ENCODE results near the gene SLCO4A1.
"Not testable (repeated sequence)": the region's sequence is repeated elsewhere in the genome, so short reads cannot be mapped to it uniquely, and the experiment has no call there.

Gene SLCO4A1

GRCh38 chr20:62622877-62623487 lies 19.3 kb upstream of the SLCO4A1 start:
- no peak for DNase-seq

- peak; percentile 93 for DNase-seq
Measured at GRCh38 chr20:62623488-62624324, 18.6 kb upstream of the SLCO4A1 start.

GRCh38 chr20:62624325-62624690 lies 18.0 kb upstream of the SLCO4A1 start:
- no peak for DNase-seq

GRCh38 chr20:62624719-62625453 lies 17.4 kb upstream of the SLCO4A1 start:
- DNase-seq = no peak

- no peak for DNase-seq
Measured at GRCh38 chr20:62625516-62625915, 16.8 kb upstream of the SLCO4A1 start.

- no peak for DNase-seq
Measured at GRCh38 chr20:62625921-62626547, 16.3 kb upstream of the SLCO4A1 start.

GRCh38 chr20:62627425-62627824 lies 14.9 kb upstream of the SLCO4A1 start:
- DNase-seq = not testable (repeated sequence)

- no peak for DNase-seq
Measured at GRCh38 chr20:62627901-62628612, 14.2 kb upstream of the SLCO4A1 start.

GRCh38 chr20:62628691-62629090 lies 13.6 kb upstream of the SLCO4A1 start:
- no peak for DNase-seq

- DNase-seq = no peak
Measured at GRCh38 chr20:62629864-62630470, 12.3 kb upstream of the SLCO4A1 start.

- no peak for DNase-seq
Measured at GRCh38 chr20:62631336-62632308, 10.7 kb upstream of the SLCO4A1 start.

GRCh38 chr20:62632575-62633090 lies 9.7 kb upstream of the SLCO4A1 start:
- no peak for DNase-seq

- no peak for DNase-seq
Measured at GRCh38 chr20:62633598-62634329, 8.5 kb upstream of the SLCO4A1 start.

GRCh38 chr20:62634330-62634967 lies 7.9 kb upstream of the SLCO4A1 start:
- DNase-seq = no peak

- DNase-seq = no peak
Measured at GRCh38 chr20:62635232-62635631, 7.1 kb upstream of the SLCO4A1 start.

- DNase-seq = no peak
Measured at GRCh38 chr20:62635852-62636251, 6.5 kb upstream of the SLCO4A1 start.

GRCh38 chr20:62636446-62636845 lies 5.9 kb upstream of the SLCO4A1 start:
- no peak for DNase-seq

GRCh38 chr20:62637110-62637509 lies 5.2 kb upstream of the SLCO4A1 start:
- DNase-seq = no peak

- DNase-seq = no peak
Measured at GRCh38 chr20:62637521-62638054, 4.7 kb upstream of the SLCO4A1 start.

Measured in activated CD8-positive, alpha-beta memory T cell treated with anti-CD3 and anti-CD28 coated beads for 24 hours (primary cell).